Peyer's patch (tissue), 4 donors: ENCODE data around the gene C12orf54. TPM values are rescaled to one million over a fixed set of nuclear protein-coding genes. Genes with fewer than 3 reads are reported as not detected.
"Not testable (repeated sequence)": the region's sequence is repeated elsewhere in the genome, so short reads cannot be mapped to it uniquely, and the experiment has no call there.

Experiments
- DNase-seq, 3 donors: peaks; one replicate each; pipeline ENCODE4 v3.0.0-alpha.2; 2017 to 2019
- H3K27ac ChIP-seq, 4 donors: fragments of 200-600 bp; sonication (generic); one replicate each; pipeline ENCODE4 v1.5.1; 2016 to 2019
- H3K27me3 ChIP-seq, 2 donors: fragments of 200-600 bp; sonication (generic); one replicate each; pipeline ENCODE4 v1.5.1; 2019
- H3K36me3 ChIP-seq, 3 donors: fragments of 200-600 bp; sonication (generic); one replicate each; pipeline ENCODE4 v1.5.1; 2016 to 2019
- H3K4me1 ChIP-seq, 4 donors: fragments of 200-600 bp; sonication (generic); one replicate each; pipeline ENCODE4 v1.5.1; 2016 to 2019
- H3K4me3 ChIP-seq, 4 donors: fragments of 200-600 bp; sonication (generic); 1 replicate in 3 of 4; 2 replicates in 1 of 4; pipeline ENCODE4 v1.5.1; 2016 to 2019; ENCODE audit warnings: mild to moderate bottlenecking in 1 of 4
- H3K9me3 ChIP-seq, 4 donors: fragments of 200-600 bp; sonication (generic); one replicate each; pipeline ENCODE4 v1.5.1; 2016 to 2019; ENCODE audit warnings: mild to moderate bottlenecking in 1 of 4
- POLR2A ChIP-seq, 2 donors: fragments of 450-650 bp; IDR thresholded peaks; one replicate each; pipeline ENCODE4 v1.5.1; 2017; ENCODE audit warnings: antibody characterized with exemption in 2 of 2, mild to moderate bottlenecking in 2 of 2, moderate library complexity in 2 of 2
- total RNA-seq, 4 donors: library from RNA; depleted of rRNA; stranded (reverse); fragments of >200 nt; gene quantifications; one replicate each; pipeline ENCODE4 v1.1.0, GENCODE V29; 2016
- TF ChIP-seq, protein P1 (sequence below), 6 experiments: fragments of 450-650 bp in 4 of 6; fragments of 200-600 bp in 2 of 6; sonication (generic) in 1 of 6; IDR thresholded peaks; one replicate each; pipeline ENCODE4 v1.5.1; 2017 to 2019; ENCODE audit warnings: antibody characterized with exemption in 6 of 6, mild to moderate bottlenecking in 3 of 6, moderate library complexity in 1 of 6

C12orf54 gene
- total RNA-seq, 4 donors from 2014 or later: 2.8 TPM; not detected in 3

DNA sequence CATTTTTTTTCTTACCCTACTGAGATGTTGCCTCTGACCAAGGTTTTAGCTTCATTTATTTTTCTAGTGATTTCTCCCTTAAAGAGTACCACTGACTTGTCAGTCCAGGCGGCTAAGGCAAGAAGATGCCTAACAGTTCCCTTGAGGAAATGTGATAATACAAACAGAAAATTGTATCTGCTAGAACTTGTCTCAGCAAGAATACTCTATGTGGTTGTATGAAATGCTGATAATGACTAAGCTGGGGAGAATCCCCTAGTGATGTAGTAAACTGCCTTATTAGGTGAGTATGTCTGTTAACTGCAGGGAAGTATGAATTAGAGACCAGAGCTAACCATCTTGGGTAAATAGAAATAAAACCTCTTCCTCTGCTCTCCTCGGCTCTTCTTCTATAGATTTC is 6.7 kb downstream of the C12orf54 start:
- H3K4me1 ChIP-seq: no peaks in the 10 kb centered on the region
- no peak overlapping the region for H3K27ac ChIP-seq
- DNase-seq: no peak
- no peaks in the 10 kb centered on the region for H3K27me3 ChIP-seq
- H3K9me3 ChIP-seq: no peaks in the 10 kb centered on the region
- no peaks in the 10 kb centered on the region for H3K36me3 ChIP-seq
- H3K4me3 ChIP-seq: no peak overlapping the region
- no peak for TF ChIP-seq POLR2A (IDR thresholded peaks at IDR 0.05)
- TF ChIP-seq, protein P1, sequence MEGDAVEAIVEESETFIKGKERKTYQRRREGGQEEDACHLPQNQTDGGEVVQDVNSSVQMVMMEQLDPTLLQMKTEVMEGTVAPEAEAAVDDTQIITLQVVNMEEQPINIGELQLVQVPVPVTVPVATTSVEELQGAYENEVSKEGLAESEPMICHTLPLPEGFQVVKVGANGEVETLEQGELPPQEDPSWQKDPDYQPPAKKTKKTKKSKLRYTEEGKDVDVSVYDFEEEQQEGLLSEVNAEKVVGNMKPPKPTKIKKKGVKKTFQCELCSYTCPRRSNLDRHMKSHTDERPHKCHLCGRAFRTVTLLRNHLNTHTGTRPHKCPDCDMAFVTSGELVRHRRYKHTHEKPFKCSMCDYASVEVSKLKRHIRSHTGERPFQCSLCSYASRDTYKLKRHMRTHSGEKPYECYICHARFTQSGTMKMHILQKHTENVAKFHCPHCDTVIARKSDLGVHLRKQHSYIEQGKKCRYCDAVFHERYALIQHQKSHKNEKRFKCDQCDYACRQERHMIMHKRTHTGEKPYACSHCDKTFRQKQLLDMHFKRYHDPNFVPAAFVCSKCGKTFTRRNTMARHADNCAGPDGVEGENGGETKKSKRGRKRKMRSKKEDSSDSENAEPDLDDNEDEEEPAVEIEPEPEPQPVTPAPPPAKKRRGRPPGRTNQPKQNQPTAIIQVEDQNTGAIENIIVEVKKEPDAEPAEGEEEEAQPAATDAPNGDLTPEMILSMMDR (IDR thresholded peaks at IDR 0.05): no peak

DNA sequence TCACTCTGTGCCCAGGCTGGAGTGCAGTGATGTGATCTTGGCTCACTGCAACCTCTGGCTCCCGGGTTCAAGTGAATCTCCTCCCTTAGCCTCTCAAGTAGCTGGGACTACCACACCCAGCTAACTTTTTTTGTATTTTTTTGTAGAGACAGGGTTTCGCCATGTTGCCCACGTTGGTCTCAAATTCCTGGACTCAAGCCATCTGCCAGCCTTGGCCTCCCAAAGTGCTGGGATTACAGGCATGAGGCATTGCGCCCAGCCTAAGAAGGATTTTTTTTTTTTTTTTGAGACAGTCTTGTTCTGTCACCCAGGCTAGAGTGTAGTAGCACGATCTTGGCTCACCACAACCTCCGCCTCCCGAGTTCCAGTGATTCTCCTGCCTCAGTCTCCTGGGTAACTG is 7.2 kb downstream of the C12orf54 start:
- H3K27me3 ChIP-seq, H3K9me3 ChIP-seq, H3K36me3 ChIP-seq, DNase-seq, H3K4me3 ChIP-seq, H3K4me1 ChIP-seq, H3K27ac ChIP-seq: not testable (repeated sequence)

DNA sequence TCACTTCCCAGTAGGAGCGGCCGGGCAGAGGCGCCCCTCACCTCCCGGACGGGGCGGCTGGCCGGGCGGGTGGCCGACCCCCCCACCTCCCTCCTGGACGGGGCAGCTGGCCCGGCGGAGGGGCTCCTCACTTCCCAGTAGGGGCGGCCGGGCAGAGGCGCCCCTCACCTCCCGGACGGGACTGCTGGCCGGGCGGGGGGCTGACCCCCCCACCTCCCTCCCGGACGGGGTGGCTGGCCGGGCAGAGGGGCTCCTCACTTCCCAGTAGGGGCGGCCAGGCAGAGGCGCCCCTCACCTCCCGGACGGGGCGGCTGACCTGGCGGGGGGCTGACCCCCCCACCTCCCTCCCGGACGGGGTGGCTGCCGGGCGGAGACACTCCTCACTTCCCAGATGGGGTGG is 18.0 kb downstream of the C12orf54 start:
- not testable (repeated sequence) for H3K4me3 ChIP-seq, DNase-seq, H3K36me3 ChIP-seq, H3K27ac ChIP-seq, H3K9me3 ChIP-seq, H3K4me1 ChIP-seq, H3K27me3 ChIP-seq

DNA sequence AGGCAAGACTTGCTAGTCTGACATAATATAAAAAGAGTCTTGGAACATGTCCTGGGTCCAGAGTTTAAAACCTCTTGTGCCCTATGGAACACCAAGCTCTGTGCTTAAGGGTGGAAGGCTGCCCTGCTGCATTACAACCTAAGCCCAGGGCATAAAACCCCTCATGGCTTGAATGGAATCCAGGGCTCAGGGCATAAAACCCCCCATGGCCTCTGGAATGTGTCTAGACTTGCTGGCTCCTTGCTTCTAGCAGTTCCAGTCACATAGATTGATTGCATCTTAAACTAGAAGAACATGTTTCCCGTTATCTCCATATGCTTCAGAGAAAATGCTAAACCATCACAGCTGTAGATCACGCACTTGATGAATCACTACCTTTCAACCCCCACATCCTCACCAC is 24.5 kb downstream of the C12orf54 start:
- H3K4me1 ChIP-seq, H3K27me3 ChIP-seq, H3K4me3 ChIP-seq, H3K36me3 ChIP-seq, DNase-seq, H3K27ac ChIP-seq, H3K9me3 ChIP-seq: not testable (repeated sequence)

DNA sequence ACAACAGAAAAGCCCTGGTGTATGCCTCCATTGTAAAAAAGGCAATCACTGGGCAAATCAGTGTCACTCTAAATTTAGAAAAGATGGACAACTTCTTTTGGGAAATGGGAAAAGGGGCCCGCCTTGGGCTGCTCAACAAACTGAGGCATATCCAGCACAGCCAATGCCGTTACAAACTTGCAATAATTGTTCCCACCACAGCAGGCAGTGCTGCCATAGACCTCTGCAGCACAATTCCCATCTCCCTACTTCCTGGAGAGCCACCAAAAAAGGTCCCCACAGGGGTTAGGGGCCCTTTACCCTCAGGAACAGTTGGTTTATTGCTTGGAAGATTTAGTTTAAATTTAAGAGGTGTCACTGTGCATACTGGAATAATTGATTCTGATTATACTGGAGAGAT is 26.7 kb downstream of the C12orf54 start:
- no peak for TF ChIP-seq POLR2A (IDR thresholded peaks at IDR 0.05)
- TF ChIP-seq, protein P1 (IDR thresholded peaks at IDR 0.05): no peak
- no peak overlapping the region for H3K27ac ChIP-seq
- H3K36me3 ChIP-seq: no peaks in the 10 kb centered on the region
- no peak overlapping the region for H3K4me3 ChIP-seq
- H3K4me1 ChIP-seq: no peaks in the 10 kb centered on the region
- no peaks in the 10 kb centered on the region for H3K9me3 ChIP-seq
- DNase-seq: no peak
- H3K27me3 ChIP-seq: no peaks in the 10 kb centered on the region

DNA sequence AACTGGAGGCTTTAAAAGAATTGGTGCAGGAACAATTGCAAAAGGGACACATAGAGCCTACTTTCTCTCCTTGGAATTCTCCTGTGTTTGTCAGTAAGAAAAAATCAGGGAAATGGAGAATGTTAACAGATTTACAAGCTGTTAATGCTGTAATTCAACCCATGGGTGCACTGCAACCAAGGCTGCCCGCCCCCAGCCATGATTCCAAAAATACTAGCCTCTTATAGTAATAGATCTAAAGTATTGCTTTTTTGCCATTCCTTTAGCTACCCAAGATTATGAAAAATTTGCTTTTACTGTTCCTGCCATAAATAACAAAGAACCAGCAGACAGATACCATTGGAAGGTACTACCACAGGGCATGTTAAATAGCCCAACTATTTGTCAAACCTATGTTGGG is 27.8 kb downstream of the C12orf54 start:
- Histone ChIP-seq H3K27ac (no peak overlapping the region), H3K9me3 (no peaks in the 10 kb centered on the region), H3K36me3 (no peaks in the 10 kb centered on the region), H3K4me3 (no peak overlapping the region), H3K27me3 (no peaks in the 10 kb centered on the region), H3K4me1 (no peaks in the 10 kb centered on the region)
- TF ChIP-seq, protein P1 (IDR thresholded peaks at IDR 0.05): no peak
- no peak for TF ChIP-seq POLR2A (IDR thresholded peaks at IDR 0.05)
- DNase-seq: no peak

DNA sequence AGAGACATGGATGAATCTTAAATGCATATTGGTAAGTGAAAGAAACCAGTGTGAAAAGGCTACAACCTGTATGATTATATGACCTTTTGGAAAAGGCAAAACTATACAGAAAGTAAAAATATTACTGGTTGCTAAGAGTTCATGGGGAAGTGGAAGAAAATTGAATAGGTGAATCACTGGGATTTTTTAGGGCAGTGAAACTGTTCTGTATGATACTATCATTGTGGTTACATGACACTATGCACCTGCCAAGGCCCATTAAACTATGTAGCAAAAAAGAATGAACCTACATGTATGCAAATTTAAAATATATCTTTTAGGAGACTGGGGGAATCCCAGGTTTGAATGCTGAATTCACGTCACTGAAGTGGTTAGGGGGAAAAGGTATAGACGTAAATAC is 30.6 kb downstream of the C12orf54 start:
- no peak overlapping the region for H3K4me3 ChIP-seq
- no peaks in the 10 kb centered on the region for H3K9me3 ChIP-seq
- H3K27me3 ChIP-seq: no peaks in the 10 kb centered on the region
- no peaks in the 10 kb centered on the region for H3K4me1 ChIP-seq
- no peaks in the 10 kb centered on the region for H3K36me3 ChIP-seq
- DNase-seq: no peak
- H3K27ac ChIP-seq: no peak overlapping the region
- TF ChIP-seq, protein P1 (IDR thresholded peaks at IDR 0.05): no peak
- TF ChIP-seq POLR2A (IDR thresholded peaks at IDR 0.05): no peak
